Measurements from ENCODE around the gene ARL15.

DNA sequence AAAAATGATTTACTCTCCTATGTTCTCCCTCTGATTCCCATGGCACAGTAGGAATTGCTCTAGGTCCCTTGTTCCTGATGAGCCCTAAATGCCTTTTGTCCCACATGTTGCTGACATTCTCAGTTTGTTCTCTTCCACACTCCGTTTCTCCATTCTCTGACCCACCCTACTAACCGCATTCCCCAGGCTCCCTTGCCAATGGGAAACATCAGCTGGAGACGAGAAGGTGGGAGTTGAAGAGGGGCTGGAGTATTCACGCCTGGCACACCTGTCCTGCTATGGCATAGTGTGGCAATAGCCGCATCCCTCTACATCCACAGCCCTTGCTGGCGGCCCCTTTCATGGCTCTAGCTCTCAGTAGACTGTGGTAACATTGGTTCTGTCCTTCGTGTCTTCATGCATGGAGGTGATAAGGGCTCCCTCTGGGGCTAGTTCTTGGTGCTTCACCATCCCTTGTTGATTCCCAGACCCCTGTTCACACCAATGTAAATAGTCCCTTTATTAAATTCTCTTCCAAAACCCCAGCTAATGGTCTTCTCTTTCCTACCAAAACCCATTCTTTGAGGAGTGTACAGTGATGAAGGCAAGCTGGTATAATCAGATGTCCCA, 16.4 kb upstream of the ARL15 start:
- TF ChIP-seq, protein P1, sequence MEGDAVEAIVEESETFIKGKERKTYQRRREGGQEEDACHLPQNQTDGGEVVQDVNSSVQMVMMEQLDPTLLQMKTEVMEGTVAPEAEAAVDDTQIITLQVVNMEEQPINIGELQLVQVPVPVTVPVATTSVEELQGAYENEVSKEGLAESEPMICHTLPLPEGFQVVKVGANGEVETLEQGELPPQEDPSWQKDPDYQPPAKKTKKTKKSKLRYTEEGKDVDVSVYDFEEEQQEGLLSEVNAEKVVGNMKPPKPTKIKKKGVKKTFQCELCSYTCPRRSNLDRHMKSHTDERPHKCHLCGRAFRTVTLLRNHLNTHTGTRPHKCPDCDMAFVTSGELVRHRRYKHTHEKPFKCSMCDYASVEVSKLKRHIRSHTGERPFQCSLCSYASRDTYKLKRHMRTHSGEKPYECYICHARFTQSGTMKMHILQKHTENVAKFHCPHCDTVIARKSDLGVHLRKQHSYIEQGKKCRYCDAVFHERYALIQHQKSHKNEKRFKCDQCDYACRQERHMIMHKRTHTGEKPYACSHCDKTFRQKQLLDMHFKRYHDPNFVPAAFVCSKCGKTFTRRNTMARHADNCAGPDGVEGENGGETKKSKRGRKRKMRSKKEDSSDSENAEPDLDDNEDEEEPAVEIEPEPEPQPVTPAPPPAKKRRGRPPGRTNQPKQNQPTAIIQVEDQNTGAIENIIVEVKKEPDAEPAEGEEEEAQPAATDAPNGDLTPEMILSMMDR (IDR thresholded peaks at IDR 0.05), result no peak
- TF ChIP-seq POLR2AphosphoS5 (IDR thresholded peaks at IDR 0.05) (no peak), POLR2A (IDR thresholded peaks at IDR 0.05) (no peak)

Measured in breast epithelium (tissue), 3 donors.